Gastrocnemius medialis (tissue), 4 donors: Measurements from ENCODE around the gene PAQR8. TPM values are rescaled to one million over a fixed set of nuclear protein-coding genes. Genes with fewer than 3 reads are reported as not detected.

Experiments
- ATAC-seq, 2 donors: fragments of 150-250 bp; one replicate each; pipeline ENCODE4 v1.9.1; 2016
- DNase-seq, 2 donors: peaks; one replicate each; pipeline ENCODE4 v3.0.0-alpha.2; 2019
- H3K27ac ChIP-seq, 4 donors: fragments of 200-600 bp; sonication (generic); 1 replicate in 1 of 4; 2 replicates in 3 of 4; pipeline ENCODE4 v1.5.1; 2016 to 2018; ENCODE audit warnings: mild to moderate bottlenecking in 2 of 4, moderate library complexity in 1 of 4
- H3K27me3 ChIP-seq, 3 donors: fragments of 200-600 bp; sonication (generic) in 2 of 3; 1 replicate in 1 of 3; 2 replicates in 2 of 3; pipeline versions ENCODE4 v1.5.1 to v1.6.0; 2016 to 2019; ENCODE audit warnings: mild to moderate bottlenecking in 1 of 3, moderate library complexity in 1 of 3
- H3K36me3 ChIP-seq, 2 donors: fragments of 200-600 bp; sonication (generic) in 1 of 2; one replicate each; pipeline ENCODE4 v1.5.1; 2017 to 2018
- H3K4me1 ChIP-seq, 2 donors: fragments of 200-600 bp; sonication (generic) in 1 of 2; one replicate each; pipeline ENCODE4 v1.5.1; 2016 to 2017; ENCODE audit warnings: mild to moderate bottlenecking in 2 of 2
- H3K4me3 ChIP-seq, 4 donors: fragments of 200-600 bp; sonication (generic) in 3 of 4; 1 replicate in 1 of 4; 2 replicates in 3 of 4; pipeline ENCODE4 v1.5.1; 2016 to 2019; ENCODE audit warnings: mild to moderate bottlenecking in 2 of 4
- H3K9me3 ChIP-seq, 3 donors: fragments of 200-600 bp; sonication (generic) in 2 of 3; 1 replicate in 1 of 3; 2 replicates in 2 of 3; pipeline ENCODE4 v1.5.1; 2016 to 2019
- POLR2A ChIP-seq, 2 donors: fragments of 450-650 bp; IDR thresholded peaks; one replicate each; pipeline ENCODE4 v1.6.1; 2017; ENCODE audit warnings: antibody characterized with exemption in 2 of 2, mild to moderate bottlenecking in 2 of 2, moderate library complexity in 2 of 2
- in situ Hi-C, 4 donors: fragments of 200-750 bp; cut with MboI; loops; one replicate each; pipeline versions ENCODE4 v1.15.0 to v1.8.0; 2017; ENCODE audit warnings: low sequenced_read_pairs in 4 of 4
- intact Hi-C: fragments of 100-400 bp; cut with DNase I; formaldehyde crosslinking; loops from one replicate; pipeline ENCODE4 v1.15.1; 2023; ENCODE audit warnings: low total_unique reads
- total RNA-seq, 4 donors: library from RNA; depleted of rRNA; stranded (reverse); fragments of >200 nt; gene quantifications; one replicate each; pipeline versions ENCODE4 v1.1.0 to v1.2.3, GENCODE V29; 2016
- TF ChIP-seq, protein P1 (sequence below), 5 experiments: fragments of 450-650 bp in 3 of 5; fragments of 200-600 bp in 2 of 5; sonication (generic) in 2 of 5; IDR thresholded peaks in 4 of 5; conservative IDR thresholded peaks in 1 of 5; 1 replicate in 4 of 5; 2 replicates in 1 of 5; pipeline ENCODE4 v1.5.1; 2016 to 2019; ENCODE audit warnings: antibody characterized with exemption in 5 of 5, mild to moderate bottlenecking in 3 of 5, moderate library complexity in 3 of 5

Gene PAQR8
- total RNA-seq, 4 donors from 2014 or later, result 0.39 to 1.1 (median 0.72) TPM

GRCh38 chr6:52390361-52390727 is 28.4 kb downstream of the PAQR8 start:
- no peak for DNase-seq
- peak overlapping the region in 1 of 4 donors; percentile 32 for H3K27ac ChIP-seq

DNA sequence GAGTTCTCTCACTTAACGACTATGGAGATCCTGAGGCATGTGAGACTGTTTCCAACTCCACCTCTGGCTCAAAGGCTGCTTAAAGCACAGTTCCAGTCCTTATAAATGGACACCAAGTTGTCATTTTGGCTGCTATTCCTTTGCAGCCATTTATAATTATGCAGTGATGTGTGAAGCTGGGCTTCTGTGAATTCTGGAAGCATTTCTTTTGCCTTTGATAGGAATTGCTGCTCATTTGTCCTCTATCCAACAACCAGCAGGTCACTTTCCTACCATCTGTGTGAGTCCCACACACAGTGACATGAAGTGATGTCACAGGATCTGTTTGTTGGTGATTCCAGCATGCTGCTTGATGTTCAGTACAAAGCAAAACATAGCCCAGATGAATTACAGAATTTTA is 29.6 kb downstream of the PAQR8 start:
- ATAC-seq (no peak), DNase-seq (no peak)
- H3K4me1 ChIP-seq, result peaks cover 0 to 5% of the 10 kb centered on the region in 2 donors
- no peak overlapping the region for H3K4me3 ChIP-seq
- intact Hi-C loops, result no loop called here
- no peaks in the 10 kb centered on the region for H3K9me3 ChIP-seq
- in situ Hi-C loops, result no loop called here
- no peak overlapping the region for H3K27ac ChIP-seq
- no peaks in the 10 kb centered on the region for H3K27me3 ChIP-seq
- TF ChIP-seq POLR2A (IDR thresholded peaks at IDR 0.05), result no peak
- TF ChIP-seq, protein P1, sequence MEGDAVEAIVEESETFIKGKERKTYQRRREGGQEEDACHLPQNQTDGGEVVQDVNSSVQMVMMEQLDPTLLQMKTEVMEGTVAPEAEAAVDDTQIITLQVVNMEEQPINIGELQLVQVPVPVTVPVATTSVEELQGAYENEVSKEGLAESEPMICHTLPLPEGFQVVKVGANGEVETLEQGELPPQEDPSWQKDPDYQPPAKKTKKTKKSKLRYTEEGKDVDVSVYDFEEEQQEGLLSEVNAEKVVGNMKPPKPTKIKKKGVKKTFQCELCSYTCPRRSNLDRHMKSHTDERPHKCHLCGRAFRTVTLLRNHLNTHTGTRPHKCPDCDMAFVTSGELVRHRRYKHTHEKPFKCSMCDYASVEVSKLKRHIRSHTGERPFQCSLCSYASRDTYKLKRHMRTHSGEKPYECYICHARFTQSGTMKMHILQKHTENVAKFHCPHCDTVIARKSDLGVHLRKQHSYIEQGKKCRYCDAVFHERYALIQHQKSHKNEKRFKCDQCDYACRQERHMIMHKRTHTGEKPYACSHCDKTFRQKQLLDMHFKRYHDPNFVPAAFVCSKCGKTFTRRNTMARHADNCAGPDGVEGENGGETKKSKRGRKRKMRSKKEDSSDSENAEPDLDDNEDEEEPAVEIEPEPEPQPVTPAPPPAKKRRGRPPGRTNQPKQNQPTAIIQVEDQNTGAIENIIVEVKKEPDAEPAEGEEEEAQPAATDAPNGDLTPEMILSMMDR (IDR thresholded peaks at IDR 0.05 in 4 of 5, conservative IDR thresholded peaks at IDR 0.05 in 1 of 5), result no peak
- no peaks in the 10 kb centered on the region for H3K36me3 ChIP-seq

More at GRCh38 chr6:52390361-52390727, 28.4 kb downstream of the PAQR8 start:
- TF ChIP-seq, protein P1 (IDR thresholded peaks at IDR 0.05 in 4 of 5, conservative IDR thresholded peaks at IDR 0.05 in 1 of 5), result no peak
- no peak for TF ChIP-seq POLR2A (IDR thresholded peaks at IDR 0.05)
- no peak for ATAC-seq
- Histone ChIP-seq H3K4me3 (no peak overlapping the region), H3K36me3 (no peaks in the 10 kb centered on the region), H3K9me3 (no peaks in the 10 kb centered on the region), H3K27me3 (no peaks in the 10 kb centered on the region), H3K4me1 (peaks cover 0 to 5% of the 10 kb centered on the region in 2 donors)
- in situ Hi-C loops, result no loop called here
- intact Hi-C loops, result no loop called here

DNA sequence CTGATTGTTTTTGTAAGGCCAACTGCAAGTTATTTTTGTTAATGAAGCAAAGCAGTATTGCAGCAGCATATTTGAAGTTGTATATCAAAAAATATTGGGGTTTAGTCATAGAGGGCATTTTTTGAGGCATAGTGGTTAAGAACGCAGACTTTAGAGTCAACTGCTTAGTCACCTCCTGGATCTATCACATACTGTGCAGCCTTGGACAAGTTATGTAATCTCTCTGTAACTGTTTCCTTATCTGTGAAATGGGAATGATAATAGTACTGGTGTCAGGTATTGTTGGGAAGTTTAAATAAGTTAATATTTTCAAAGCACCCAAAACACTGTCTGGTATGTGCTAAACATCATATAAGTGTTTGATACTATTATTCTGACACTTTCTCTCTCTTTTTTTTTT is 31.0 kb downstream of the PAQR8 start:
- TF ChIP-seq POLR2A (IDR thresholded peaks at IDR 0.05), result no peak
- TF ChIP-seq, protein P1 (IDR thresholded peaks at IDR 0.05 in 4 of 5, conservative IDR thresholded peaks at IDR 0.05 in 1 of 5), result no peak
- H3K9me3 ChIP-seq, result no peaks in the 10 kb centered on the region
- H3K27ac ChIP-seq, result no peak overlapping the region
- no peak for ATAC-seq
- H3K4me1 ChIP-seq, result peaks cover 0 to 5% of the 10 kb centered on the region in 2 donors
- intact Hi-C loops, result no loop called here
- in situ Hi-C loops, result no loop called here
- H3K4me3 ChIP-seq, result no peak overlapping the region
- H3K36me3 ChIP-seq, result no peaks in the 10 kb centered on the region
- no peaks in the 10 kb centered on the region for H3K27me3 ChIP-seq
- no peak for DNase-seq

GRCh38 chr6:52393780-52394179 is 31.8 kb downstream of the PAQR8 start:
- in situ Hi-C loops (no loop called here), intact Hi-C loops (no loop called here)
- no peak overlapping the region for H3K27ac ChIP-seq

More at GRCh38 chr6:52393780-52394179, 31.8 kb downstream of the PAQR8 start:
- H3K27me3 ChIP-seq, result no peaks in the 10 kb centered on the region
- no peak overlapping the region for H3K4me3 ChIP-seq
- peaks cover 0 to 5% of the 10 kb centered on the region in 2 donors for H3K4me1 ChIP-seq
- DNase-seq, result no peak
- ATAC-seq, result no peak
- no peaks in the 10 kb centered on the region for H3K9me3 ChIP-seq
- TF ChIP-seq, protein P1 (IDR thresholded peaks at IDR 0.05 in 4 of 5, conservative IDR thresholded peaks at IDR 0.05 in 1 of 5), result no peak
- no peak for TF ChIP-seq POLR2A (IDR thresholded peaks at IDR 0.05)
- no peaks in the 10 kb centered on the region for H3K36me3 ChIP-seq
